A549 (cell line): ENCODE measurements around the gene BRD1. TPM values are rescaled to one million over a fixed set of nuclear protein-coding genes. Genes with fewer than 3 reads are reported as not detected.

Experiments used
- ATAC-seq, 2 experiments: fragments of 200-7000 bp in 1 of 2; fragments of >200 bp in 1 of 2; cut with Nextera tagmentation in 1 of 2; cut with Tn5 transposase in 1 of 2; 3 replicates each; pipeline versions ENCODE4 v1.8.0 to v1.9.1; 2018 to 2020; ENCODE audit warnings: mild to moderate bottlenecking in 1 of 2, moderate library complexity in 1 of 2
- CTCF ChIA-PET: fragments of 300-600 bp; sonication (Branson Sonifier 250); formaldehyde crosslinking; extraction: SDS; loops from one replicate; lab custom pipeline; 2021; ENCODE audit warnings: antibody characterized with exemption, inconsistent platforms; lab: Yijun Ruan, JAX
- POLR2A ChIA-PET: fragments of 350-600 bp; formaldehyde crosslinking; extraction: SDS; loops from one replicate; lab custom pipeline; 2021; ENCODE audit warnings: antibody characterized with exemption, inconsistent platforms; lab: Yijun Ruan, JAX
- DNase-seq, 2 experiments: peaks; one replicate each; pipeline versions ENCODE4 v3.0.0 to v3.0.0-alpha.2; 2011 to 2016; ENCODE audit warnings: low read depth in 1 of 2, low spot score in 1 of 2
- FAIRE-seq: peaks from 2 replicates; lab custom pipeline; 2011; peaks lifted over from hg19 to GRCh38; lab: Jason Lieb, UNC
- H3K27ac ChIP-seq, 2 experiments: fragments of >200 bp; sonication (Bioruptor Twin); formaldehyde crosslinking; 3 replicates each; pipeline ENCODE4 v1.5.1; 2016 to 2017
- H3K4me1 ChIP-seq: fragments of >200 bp; sonication (Bioruptor Twin); formaldehyde crosslinking; 3 replicates; pipeline ENCODE4 v1.6.1; 2016
- H3K4me2 ChIP-seq: fragments of >200 bp; sonication (Bioruptor Twin); formaldehyde crosslinking; 3 replicates; pipeline ENCODE4 v1.6.1; 2016
- H3K4me3 ChIP-seq: fragments of >200 bp; sonication (Bioruptor Twin); formaldehyde crosslinking; 3 replicates; pipeline ENCODE4 v1.5.1; 2016
- H3K9me3 ChIP-seq: fragments of >200 bp; sonication (Bioruptor Twin); formaldehyde crosslinking; 3 replicates; pipeline ENCODE4 v1.6.1; 2016
- CBX2 ChIP-seq: fragments of 200-600 bp; sonication (generic); IDR thresholded peaks from 2 replicates; pipeline ENCODE4 v1.6.1; 2016; ENCODE audit warnings: low read depth, mild to moderate bottlenecking, borderline replicate concordance
- CHD4 ChIP-seq: fragments of 200-600 bp; sonication (generic); IDR thresholded peaks from 2 replicates; pipeline ENCODE4 v1.6.1; 2016; ENCODE audit warnings: antibody characterized with exemption, mild to moderate bottlenecking, borderline replicate concordance
- EHF ChIP-seq: fragments of 250-450 bp; sonication (Bioruptor Pico); IDR thresholded peaks from 2 replicates; pipeline ENCODE4 v1.5.0; 2020; ENCODE audit warnings: mild to moderate bottlenecking
- FOSB ChIP-seq: fragments of 250-450 bp; sonication (Bioruptor Pico); IDR thresholded peaks from 2 replicates; pipeline ENCODE4 v1.5.0; 2020; ENCODE audit warnings: mild to moderate bottlenecking, moderate library complexity
- GATA3 ChIP-seq: IDR thresholded peaks from 2 replicates; pipeline ENCODE4 v1.6.1; 2012; ENCODE audit warnings: borderline replicate concordance
- HEYL ChIP-seq: fragments of 250-450 bp; sonication (Bioruptor Pico); IDR thresholded peaks from 2 replicates; pipeline ENCODE4 v1.8.0; 2021; ENCODE audit warnings: mild to moderate bottlenecking, moderate library complexity
- HOXA7 ChIP-seq: fragments of 250-450 bp; sonication (Bioruptor Pico); IDR thresholded peaks from 2 replicates; pipeline ENCODE4 v1.5.0; 2020; ENCODE audit warnings: mild to moderate bottlenecking, moderate library complexity
- JUNB ChIP-seq: fragments of >200 bp; sonication (Bioruptor Twin); formaldehyde crosslinking; IDR thresholded peaks from 2 replicates; pipeline ENCODE4 v1.6.1; 2016
- KDM5A ChIP-seq: fragments of 200-600 bp; sonication (generic); IDR thresholded peaks from 2 replicates; pipeline ENCODE4 v1.6.1; 2016; ENCODE audit warnings: antibody characterized with exemption, mild to moderate bottlenecking
- MAFK ChIP-seq: fragments of 450-650 bp; IDR thresholded peaks from 2 replicates; pipeline ENCODE4 v1.6.1; 2014; ENCODE audit not compliant: partially characterized antibody
- NPAS2 ChIP-seq: fragments of 250-450 bp; sonication (Bioruptor Pico); IDR thresholded peaks from 2 replicates; pipeline ENCODE4 v1.8.0; 2022; ENCODE audit warnings: mild to moderate bottlenecking, moderate library complexity, borderline replicate concordance
- PHF8 ChIP-seq: fragments of 200-600 bp; sonication (generic); IDR thresholded peaks from 2 replicates; pipeline ENCODE4 v1.6.1; 2016; ENCODE audit warnings: low read depth, mild to moderate bottlenecking, antibody characterized with exemption, moderate library complexity, borderline replicate concordance
- POLR2A ChIP-seq: IDR thresholded peaks from 2 replicates; pipeline ENCODE4 v1.6.1; 2012; ENCODE audit warnings: mild to moderate bottlenecking, low read length
- POLR2AphosphoS2 ChIP-seq: conservative IDR thresholded peaks from 2 replicates; pipeline ENCODE4 v1.6.1; 2012; ENCODE audit warnings: low read length, improper control_type of control experiment, inconsistent platforms
- RAD21 ChIP-seq, 2 experiments: fragments of >200 bp in 1 of 2; sonication (Bioruptor Twin) in 1 of 2; formaldehyde crosslinking in 1 of 2; IDR thresholded peaks in 1 of 2; conservative IDR thresholded peaks in 1 of 2; 2 replicates in 1 of 2; 3 replicates in 1 of 2; pipeline ENCODE4 v1.6.1; 2012 to 2018; ENCODE audit warnings: inconsistent platforms in 1 of 2
- RCOR1 ChIP-seq: fragments of 150-350 bp; IDR thresholded peaks from 2 replicates; pipeline ENCODE4 v1.6.1; 2014; ENCODE audit warnings: antibody characterized with exemption, low read length, low read depth
- SMC3 ChIP-seq: fragments of >200 bp; sonication (Bioruptor Twin); formaldehyde crosslinking; IDR thresholded peaks from 3 replicates; pipeline ENCODE4 v1.6.1; 2018; ENCODE audit warnings: inconsistent platforms
- SREBF2 ChIP-seq: fragments of 450-650 bp; IDR thresholded peaks from 2 replicates; pipeline ENCODE4 v1.6.1; 2014; ENCODE audit warnings: mild to moderate bottlenecking, moderate library complexity
- ZNF302 ChIP-seq: fragments of 250-450 bp; sonication (Bioruptor Pico); IDR thresholded peaks from 2 replicates; pipeline ENCODE4 v1.9.0; 2021; ENCODE audit warnings: inconsistent platforms, mild to moderate bottlenecking, moderate library complexity
- ZSCAN20 ChIP-seq: fragments of 250-450 bp; sonication (Bioruptor Pico); IDR thresholded peaks from 2 replicates; pipeline ENCODE4 v1.8.0; 2022; ENCODE audit warnings: mild to moderate bottlenecking, moderate library complexity
- WGBS: methylation state at CpG from one replicate; pipeline ENCODE4 v1.1.6; 2017; ENCODE audit errors: missing lambda C conversion rate; 5-methylcytosine and 5-hydroxymethylcytosine counted together
- polyA plus RNA-seq, 4 experiments: library from polyadenylated mRNA; depleted of rRNA in 3 of 4; stranded (reverse); fragments of >200 nt; fragmentation: RNase III in 1 of 4; extraction: RNeasy Plus Mini Kit Qiagen cat#74134 plus additional on column Dnase treatment in 1 of 4; gene quantifications; 2 replicates in 3 of 4; 3 replicates in 1 of 4; pipeline ENCODE4 v1.2.3, GENCODE V29; 2011 to 2017
- TF ChIP-seq, protein P1 (sequence below): fragments of >200 bp; sonication (Bioruptor Twin); formaldehyde crosslinking; IDR thresholded peaks from 2 replicates; pipeline ENCODE4 v1.6.1; 2016
- TF ChIP-seq, protein P2 (sequence below): fragments of 250-450 bp; sonication (Bioruptor Pico); IDR thresholded peaks from 2 replicates; pipeline ENCODE4 v1.5.0; 2020; ENCODE audit warnings: low read depth, mild to moderate bottlenecking, moderate library complexity
- TF ChIP-seq, protein P3 (sequence below): fragments of >200 bp; sonication (Bioruptor Twin); formaldehyde crosslinking; IDR thresholded peaks from 3 replicates; pipeline ENCODE4 v1.6.1; 2016
- TF ChIP-seq, protein P4 (sequence below): fragments of 450-650 bp; IDR thresholded peaks from 2 replicates; pipeline ENCODE4 v1.6.1; 2014; ENCODE audit warnings: antibody characterized with exemption
- TF ChIP-seq, protein P5 (sequence below): IDR thresholded peaks from 2 replicates; pipeline ENCODE4 v1.6.1; 2012

The BRD1 gene
- polyA plus RNA-seq, 2 of the 4 experiments (the other 2 are of a cell fraction): 3.7 to 11.5 TPM

DNA sequence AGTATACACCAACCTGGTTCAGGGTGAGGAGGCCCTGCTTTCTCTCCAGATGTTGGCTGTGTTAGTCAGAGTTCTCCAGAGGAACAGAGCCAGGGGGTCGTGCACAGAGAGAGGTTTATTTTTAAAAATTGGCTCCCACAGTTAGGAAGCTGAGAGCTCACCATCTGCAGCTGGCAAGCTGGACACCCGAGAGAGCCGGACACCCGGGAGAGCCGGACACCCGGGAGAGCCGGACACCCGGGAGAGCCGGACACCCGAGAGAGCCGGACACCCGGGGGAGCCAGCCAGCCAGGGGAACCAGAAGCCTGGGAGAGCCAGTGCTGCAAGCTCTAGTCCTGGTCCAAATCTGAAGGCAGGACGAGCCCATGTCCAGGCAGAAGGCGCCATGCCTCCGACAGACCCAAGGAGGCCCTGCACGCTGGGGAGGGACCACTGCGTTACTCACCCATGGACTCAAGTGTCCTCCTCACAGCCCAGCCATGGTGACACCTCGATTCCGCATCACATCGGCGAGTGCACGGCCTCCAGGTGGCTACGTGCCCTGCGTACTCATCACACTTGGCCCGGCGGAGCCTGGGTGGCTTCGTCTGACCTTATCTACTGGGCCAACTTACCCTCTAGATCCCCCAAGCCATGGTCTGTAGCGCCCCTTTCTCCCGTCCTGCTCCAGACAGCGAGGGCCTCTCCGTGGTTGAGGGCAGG lies 99.0 kb downstream of the BRD1 start:
- peaks cover 4% of the 10 kb centered on the region; the same call in 1 of the 3 replicates for H3K9me3 ChIP-seq

DNA sequence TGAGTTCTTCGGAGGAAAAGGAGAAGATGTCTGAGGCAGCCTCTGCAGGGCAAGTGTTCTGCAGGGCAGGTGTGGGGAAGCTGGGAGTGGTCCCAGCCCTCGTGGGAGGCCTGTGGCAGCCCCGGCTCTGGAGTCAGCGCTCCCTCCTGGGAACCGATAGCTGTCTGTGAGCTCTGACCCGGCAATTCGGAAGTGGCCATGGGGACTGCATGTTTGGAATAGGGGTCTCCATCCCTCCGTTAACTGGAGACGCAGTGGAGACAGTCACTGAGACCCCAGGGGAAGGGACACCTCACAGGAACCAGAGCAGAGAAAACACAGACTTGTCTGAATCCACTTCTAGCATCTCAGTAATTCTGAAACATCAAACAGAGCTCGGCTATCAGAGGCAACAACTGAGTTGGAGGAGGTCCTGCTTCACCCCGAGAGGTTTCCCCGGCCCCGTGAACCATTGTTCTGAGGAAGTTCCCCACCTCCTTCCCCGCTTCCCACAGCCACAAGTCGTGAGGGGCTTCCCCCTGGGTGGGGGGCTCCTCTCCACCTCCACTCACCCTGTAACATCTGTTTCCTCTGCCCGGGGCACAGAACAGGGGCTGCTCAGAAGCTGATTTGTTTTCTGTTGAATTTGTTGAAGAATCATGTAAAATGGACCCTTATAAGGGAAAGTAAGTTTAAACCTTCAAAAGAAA lies 99.6 kb downstream of the BRD1 start:
- Histone ChIP-seq H3K4me3 (no peak overlapping the region), H3K9me3 (peaks cover 4% of the 10 kb centered on the region; the same call in 1 of the 3 replicates), H3K27ac (no peak overlapping the region), H3K4me1 (no peaks in the 10 kb centered on the region), H3K4me2 (no peak overlapping the region)
- ChIA-PET POLR2A (no interaction called here), CTCF (no interaction called here)
- no peak for ATAC-seq
- no peak for FAIRE-seq
- 13% methylated on average over 13 of the region's 16 CpGs for WGBS
- DNase-seq: no peak
- no peak for TF ChIP-seq ZSCAN20 (CRISPR knock-in tag)
- TF ChIP-seq SREBF2: no peak
- no peak for TF ChIP-seq HEYL (CRISPR knock-in tag)
- TF ChIP-seq RCOR1: no peak
- no peak for TF ChIP-seq FOSB (CRISPR knock-in tag)
- TF ChIP-seq KDM5A: no peak
- no peak for TF ChIP-seq HOXA7
- TF ChIP-seq, protein P1, sequence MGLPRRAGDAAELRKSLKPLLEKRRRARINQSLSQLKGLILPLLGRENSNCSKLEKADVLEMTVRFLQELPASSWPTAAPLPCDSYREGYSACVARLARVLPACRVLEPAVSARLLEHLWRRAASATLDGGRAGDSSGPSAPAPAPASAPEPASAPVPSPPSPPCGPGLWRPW: no peak
- TF ChIP-seq, protein P2, sequence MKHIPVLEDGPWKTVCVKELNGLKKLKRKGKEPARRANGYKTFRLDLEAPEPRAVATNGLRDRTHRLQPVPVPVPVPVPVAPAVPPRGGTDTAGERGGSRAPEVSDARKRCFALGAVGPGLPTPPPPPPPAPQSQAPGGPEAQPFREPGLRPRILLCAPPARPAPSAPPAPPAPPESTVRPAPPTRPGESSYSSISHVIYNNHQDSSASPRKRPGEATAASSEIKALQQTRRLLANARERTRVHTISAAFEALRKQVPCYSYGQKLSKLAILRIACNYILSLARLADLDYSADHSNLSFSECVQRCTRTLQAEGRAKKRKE (CRISPR knock-in tag): no peak

More for the DNA sequence above, 99.0 kb downstream of the BRD1 start:
- no peak for FAIRE-seq
- WGBS: 45% methylated on average over 18 of the region's 31 CpGs
- POLR2A ChIA-PET: no interaction called here
- H3K27ac ChIP-seq: no peak overlapping the region
- no peak for TF ChIP-seq ZNF302
- no peak for TF ChIP-seq POLR2A
- no peak for TF ChIP-seq POLR2AphosphoS2
- TF ChIP-seq NPAS2 (CRISPR knock-in tag): no peak
- TF ChIP-seq MAFK: no peak
- TF ChIP-seq EHF: no peak
- TF ChIP-seq JUNB: no peak
- no peak for TF ChIP-seq SMC3
- TF ChIP-seq, protein P3, sequence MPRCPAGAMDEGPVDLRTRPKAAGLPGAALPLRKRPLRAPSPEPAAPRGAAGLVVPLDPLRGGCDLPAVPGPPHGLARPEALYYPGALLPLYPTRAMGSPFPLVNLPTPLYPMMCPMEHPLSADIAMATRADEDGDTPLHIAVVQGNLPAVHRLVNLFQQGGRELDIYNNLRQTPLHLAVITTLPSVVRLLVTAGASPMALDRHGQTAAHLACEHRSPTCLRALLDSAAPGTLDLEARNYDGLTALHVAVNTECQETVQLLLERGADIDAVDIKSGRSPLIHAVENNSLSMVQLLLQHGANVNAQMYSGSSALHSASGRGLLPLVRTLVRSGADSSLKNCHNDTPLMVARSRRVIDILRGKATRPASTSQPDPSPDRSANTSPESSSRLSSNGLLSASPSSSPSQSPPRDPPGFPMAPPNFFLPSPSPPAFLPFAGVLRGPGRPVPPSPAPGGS: no peak
- no peak for TF ChIP-seq CBX2
- TF ChIP-seq CHD4: no peak
- TF ChIP-seq PHF8: no peak
- no peak for TF ChIP-seq RAD21 (conservative IDR thresholded peaks at IDR 0.05 in 1 of 2, IDR thresholded peaks at IDR 0.05 in 1 of 2)
- TF ChIP-seq FOSB (CRISPR knock-in tag): no peak
- no peak for TF ChIP-seq GATA3
- TF ChIP-seq, protein P4, sequence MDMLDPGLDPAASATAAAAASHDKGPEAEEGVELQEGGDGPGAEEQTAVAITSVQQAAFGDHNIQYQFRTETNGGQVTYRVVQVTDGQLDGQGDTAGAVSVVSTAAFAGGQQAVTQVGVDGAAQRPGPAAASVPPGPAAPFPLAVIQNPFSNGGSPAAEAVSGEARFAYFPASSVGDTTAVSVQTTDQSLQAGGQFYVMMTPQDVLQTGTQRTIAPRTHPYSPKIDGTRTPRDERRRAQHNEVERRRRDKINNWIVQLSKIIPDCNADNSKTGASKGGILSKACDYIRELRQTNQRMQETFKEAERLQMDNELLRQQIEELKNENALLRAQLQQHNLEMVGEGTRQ: no peak
- TF ChIP-seq, protein P5, sequence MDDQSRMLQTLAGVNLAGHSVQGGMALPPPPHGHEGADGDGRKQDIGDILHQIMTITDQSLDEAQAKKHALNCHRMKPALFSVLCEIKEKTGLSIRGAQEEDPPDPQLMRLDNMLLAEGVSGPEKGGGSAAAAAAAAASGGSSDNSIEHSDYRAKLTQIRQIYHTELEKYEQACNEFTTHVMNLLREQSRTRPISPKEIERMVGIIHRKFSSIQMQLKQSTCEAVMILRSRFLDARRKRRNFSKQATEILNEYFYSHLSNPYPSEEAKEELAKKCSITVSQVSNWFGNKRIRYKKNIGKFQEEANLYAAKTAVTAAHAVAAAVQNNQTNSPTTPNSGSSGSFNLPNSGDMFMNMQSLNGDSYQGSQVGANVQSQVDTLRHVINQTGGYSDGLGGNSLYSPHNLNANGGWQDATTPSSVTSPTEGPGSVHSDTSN: no peak
- TF ChIP-seq, all 56 proteins: peak for 0
- Histone ChIP-seq H3K4me2 (no peak overlapping the region), H3K4me3 (no peak overlapping the region), H3K4me1 (no peaks in the 10 kb centered on the region)
- DNase-seq (no peak), ATAC-seq (no peak)
- CTCF ChIA-PET: interaction anchor here (1.2 kb wide), 1 partner anchor 96 kb away, joined by 3 read pairs; no protein-coding TSS in a partner anchor
